Adrenal gland (tissue), 5 donors: Measurements from ENCODE around the gene SLC17A3.

Experiments
- POLR2A ChIP-seq, 2 donors: fragments of 450-650 bp; IDR thresholded peaks; one replicate each; pipeline ENCODE4 v1.6.1; 2017; ENCODE audit warnings: antibody characterized with exemption in 2 of 2, mild to moderate bottlenecking in 2 of 2, moderate library complexity in 1 of 2
- TF ChIP-seq, protein P1 (sequence below), 6 experiments: fragments of 450-650 bp in 4 of 6; fragments of 200-600 bp in 2 of 6; sonication (generic) in 1 of 6; IDR thresholded peaks; 1 replicate in 5 of 6; 2 replicates in 1 of 6; pipeline versions ENCODE4 v1.5.1 to v1.8.0; 2016 to 2021; ENCODE audit warnings: antibody characterized with exemption in 6 of 6, mild to moderate bottlenecking in 2 of 6, moderate library complexity in 1 of 6
- donor health status: DM: no; HTN: no; CAD: no.

DNA sequence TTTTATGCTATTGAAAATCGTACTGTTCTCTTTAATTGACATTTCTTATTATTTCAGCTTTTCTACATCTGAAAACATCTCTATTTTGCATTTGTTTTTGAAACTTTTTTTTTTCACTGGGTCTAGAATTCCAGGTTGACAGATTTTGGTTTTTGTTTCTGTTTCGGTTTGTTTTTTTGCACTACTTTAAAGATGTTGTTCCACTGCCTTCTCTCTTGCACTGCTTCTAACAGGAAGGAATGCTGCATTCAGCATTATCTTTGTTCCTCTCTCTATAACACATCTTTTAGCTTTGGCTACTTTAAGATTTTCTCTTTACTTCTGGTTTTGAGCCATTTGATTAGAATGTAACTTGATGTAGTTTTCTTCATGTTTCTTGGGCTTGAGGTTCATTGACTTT, 22.1 kb downstream of the SLC17A3 start:
- TF ChIP-seq, protein P1, sequence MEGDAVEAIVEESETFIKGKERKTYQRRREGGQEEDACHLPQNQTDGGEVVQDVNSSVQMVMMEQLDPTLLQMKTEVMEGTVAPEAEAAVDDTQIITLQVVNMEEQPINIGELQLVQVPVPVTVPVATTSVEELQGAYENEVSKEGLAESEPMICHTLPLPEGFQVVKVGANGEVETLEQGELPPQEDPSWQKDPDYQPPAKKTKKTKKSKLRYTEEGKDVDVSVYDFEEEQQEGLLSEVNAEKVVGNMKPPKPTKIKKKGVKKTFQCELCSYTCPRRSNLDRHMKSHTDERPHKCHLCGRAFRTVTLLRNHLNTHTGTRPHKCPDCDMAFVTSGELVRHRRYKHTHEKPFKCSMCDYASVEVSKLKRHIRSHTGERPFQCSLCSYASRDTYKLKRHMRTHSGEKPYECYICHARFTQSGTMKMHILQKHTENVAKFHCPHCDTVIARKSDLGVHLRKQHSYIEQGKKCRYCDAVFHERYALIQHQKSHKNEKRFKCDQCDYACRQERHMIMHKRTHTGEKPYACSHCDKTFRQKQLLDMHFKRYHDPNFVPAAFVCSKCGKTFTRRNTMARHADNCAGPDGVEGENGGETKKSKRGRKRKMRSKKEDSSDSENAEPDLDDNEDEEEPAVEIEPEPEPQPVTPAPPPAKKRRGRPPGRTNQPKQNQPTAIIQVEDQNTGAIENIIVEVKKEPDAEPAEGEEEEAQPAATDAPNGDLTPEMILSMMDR (IDR thresholded peaks at IDR 0.05): no peak
- no peak for TF ChIP-seq POLR2A (IDR thresholded peaks at IDR 0.05)
